HUES48 (cell line): ENCODE results near the gene PATJ.
"Not testable (repeated sequence)": the region's sequence is repeated elsewhere in the genome, so short reads cannot be mapped to it uniquely, and the experiment has no call there.

Experiments used
- H3K27ac ChIP-seq: one replicate; pipeline ENCODE4 v1.7.0; 2013; ENCODE audit warnings: low read depth, low read length, inconsistent platforms
- H3K27me3 ChIP-seq: 2 replicates; pipeline ENCODE4 v1.6.1; 2013; ENCODE audit warnings: mild to moderate bottlenecking, low read length; ENCODE audit not compliant: control insufficient read depth, insufficient read depth
- H3K36me3 ChIP-seq: 2 replicates; pipeline ENCODE4 v1.6.1; 2013; ENCODE audit warnings: low read length; ENCODE audit not compliant: control insufficient read depth, insufficient read depth
- H3K4me1 ChIP-seq: 2 replicates; pipeline ENCODE4 v1.6.1; 2013; ENCODE audit warnings: mild to moderate bottlenecking, low read length; ENCODE audit not compliant: control insufficient read depth, insufficient read depth
- H3K4me3 ChIP-seq: 2 replicates; pipeline ENCODE4 v1.5.1; 2013; ENCODE audit warnings: mild to moderate bottlenecking, low read depth, low read length
- H3K9ac ChIP-seq: 2 replicates; pipeline ENCODE4 v1.6.1; 2013; ENCODE audit warnings: mild to moderate bottlenecking, low read depth, low read length, moderate library complexity
- H3K9me3 ChIP-seq: 2 replicates; pipeline ENCODE4 v1.6.1; 2013; ENCODE audit warnings: low read length; ENCODE audit not compliant: control insufficient read depth, insufficient read depth

PATJ gene

DNA sequence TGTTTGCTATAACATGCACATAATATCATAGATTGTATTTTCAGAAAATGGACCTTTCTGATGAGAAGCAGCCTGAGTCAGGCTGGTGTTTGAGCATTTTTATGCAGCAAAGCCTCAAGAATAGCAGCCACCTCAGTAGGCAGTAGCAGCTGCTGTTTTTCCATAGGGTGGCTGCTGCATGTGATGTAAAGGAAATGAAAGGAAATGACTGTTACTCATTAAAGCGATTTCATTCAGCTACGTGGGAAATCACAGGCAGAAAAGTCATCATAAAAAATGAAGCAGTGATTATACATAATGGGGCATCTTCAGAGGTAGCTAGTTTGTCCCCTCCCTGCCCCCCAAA, 110.4 kb downstream of the PATJ start:
- no peak overlapping the region for H3K27ac ChIP-seq
- H3K9ac ChIP-seq: no peak overlapping the region
- peaks cover 26% of the 10 kb centered on the region for H3K36me3 ChIP-seq
- no peaks in the 10 kb centered on the region for H3K27me3 ChIP-seq
- no peaks in the 10 kb centered on the region for H3K9me3 ChIP-seq
- no peak overlapping the region for H3K4me3 ChIP-seq
- H3K4me1 ChIP-seq: peaks cover 13% of the 10 kb centered on the region

DNA sequence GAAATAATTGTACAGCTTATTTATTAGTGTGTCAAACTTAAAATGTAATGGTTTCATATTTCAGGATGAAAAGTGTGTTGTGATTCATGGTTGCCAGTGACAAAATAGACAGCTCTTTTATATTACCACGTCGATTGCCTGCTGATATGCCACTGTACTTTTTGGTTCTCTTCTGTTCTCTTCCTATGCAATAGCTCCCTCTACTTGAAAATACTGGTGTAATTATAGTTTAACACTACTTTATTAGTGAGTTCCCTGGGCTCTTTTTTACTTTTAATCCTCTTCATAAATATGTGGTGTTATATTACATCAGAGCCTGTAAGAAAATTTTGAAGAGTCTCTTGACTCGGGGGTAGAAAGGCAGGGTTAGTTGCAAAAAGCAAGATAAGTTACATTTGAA, 111.3 kb downstream of the PATJ start:
- no peak overlapping the region for H3K9ac ChIP-seq
- no peak overlapping the region for H3K4me3 ChIP-seq
- H3K4me1 ChIP-seq: peaks cover 13% of the 10 kb centered on the region
- no peaks in the 10 kb centered on the region for H3K27me3 ChIP-seq
- H3K27ac ChIP-seq: no peak overlapping the region
- H3K9me3 ChIP-seq: no peaks in the 10 kb centered on the region
- peaks cover 33% of the 10 kb centered on the region for H3K36me3 ChIP-seq

GRCh38 chr1:61864489-61864888, 122.2 kb downstream of the PATJ start:
- no peak overlapping the region for H3K4me3 ChIP-seq
- H3K4me1 ChIP-seq: no peaks in the 10 kb centered on the region
- no peaks in the 10 kb centered on the region for H3K27me3 ChIP-seq
- no peak overlapping the region for H3K9ac ChIP-seq
- peaks cover 50% of the 10 kb centered on the region for H3K36me3 ChIP-seq
- H3K27ac ChIP-seq: no peak overlapping the region
- no peaks in the 10 kb centered on the region for H3K9me3 ChIP-seq

DNA sequence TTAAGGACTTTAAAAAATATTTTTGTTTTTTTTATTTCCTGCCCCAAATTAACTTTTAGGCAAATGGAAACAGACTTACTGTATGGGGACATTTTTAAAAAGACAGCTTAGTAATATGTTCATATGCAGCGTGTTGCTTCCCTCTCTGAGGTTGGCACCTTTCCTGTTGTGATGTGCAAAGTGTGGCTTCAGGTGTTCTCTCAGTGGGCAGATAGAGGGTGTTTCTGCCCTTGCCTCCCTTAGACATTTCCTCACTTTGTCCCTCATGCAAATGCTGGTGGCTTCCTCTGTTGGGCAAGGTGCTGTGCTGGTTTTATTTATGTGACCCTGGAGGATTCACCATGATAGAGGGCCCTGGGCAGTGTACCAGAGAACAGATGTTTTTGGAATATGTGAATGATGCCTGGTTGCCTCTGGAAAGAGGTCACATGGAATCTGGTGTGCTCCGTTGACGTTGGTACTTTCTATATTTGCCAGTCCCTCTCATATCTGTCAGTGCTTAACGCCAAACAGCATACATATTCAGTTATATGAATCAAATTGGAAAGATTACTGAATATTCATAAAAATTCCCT, 123.5 kb downstream of the PATJ start:
- H3K9ac ChIP-seq: no peak overlapping the region
- H3K36me3 ChIP-seq: peaks cover 46% of the 10 kb centered on the region
- H3K27ac ChIP-seq: no peak overlapping the region
- no peaks in the 10 kb centered on the region for H3K9me3 ChIP-seq
- H3K4me3 ChIP-seq: no peak overlapping the region
- H3K4me1 ChIP-seq: no peaks in the 10 kb centered on the region
- H3K27me3 ChIP-seq: no peaks in the 10 kb centered on the region

- peaks cover 25% of the 10 kb centered on the region for H3K36me3 ChIP-seq
- no peak overlapping the region for H3K27ac ChIP-seq
- H3K9me3 ChIP-seq: peaks cover 2% of the 10 kb centered on the region; the same call in 1 of the 2 replicates
- H3K27me3 ChIP-seq: no peaks in the 10 kb centered on the region
- H3K9ac ChIP-seq: no peak overlapping the region
- no peak overlapping the region for H3K4me3 ChIP-seq
- H3K4me1 ChIP-seq: no peaks in the 10 kb centered on the region
Observed at GRCh38 chr1:61869691-61870109, 127.4 kb downstream of the PATJ start.

DNA sequence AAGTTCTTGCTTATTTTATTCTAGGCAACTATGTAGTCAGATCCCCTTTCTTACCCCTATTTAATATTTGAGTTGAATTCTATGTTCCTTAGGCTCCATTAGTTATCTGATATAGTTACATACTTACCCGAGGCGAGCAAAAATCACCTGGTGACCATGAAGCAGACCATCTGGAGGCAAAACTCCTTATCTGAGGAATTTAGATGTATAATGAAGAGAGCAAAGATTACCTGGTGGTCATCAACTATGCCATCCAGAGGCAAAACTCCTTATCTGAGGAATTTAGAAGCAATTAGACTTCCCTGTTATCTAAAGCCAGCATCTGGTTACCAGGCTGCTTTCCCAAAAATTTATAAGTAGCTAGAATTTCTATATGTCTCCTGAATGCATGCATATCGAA, 129.9 kb downstream of the PATJ start:
- Histone ChIP-seq H3K4me1 (no peaks in the 10 kb centered on the region), H3K9me3 (peaks cover 2% of the 10 kb centered on the region; the same call in 1 of the 2 replicates), H3K36me3 (peaks cover 36% of the 10 kb centered on the region), H3K27me3 (no peaks in the 10 kb centered on the region), H3K27ac (no peak overlapping the region), H3K9ac (no peak overlapping the region), H3K4me3 (no peak overlapping the region)

DNA sequence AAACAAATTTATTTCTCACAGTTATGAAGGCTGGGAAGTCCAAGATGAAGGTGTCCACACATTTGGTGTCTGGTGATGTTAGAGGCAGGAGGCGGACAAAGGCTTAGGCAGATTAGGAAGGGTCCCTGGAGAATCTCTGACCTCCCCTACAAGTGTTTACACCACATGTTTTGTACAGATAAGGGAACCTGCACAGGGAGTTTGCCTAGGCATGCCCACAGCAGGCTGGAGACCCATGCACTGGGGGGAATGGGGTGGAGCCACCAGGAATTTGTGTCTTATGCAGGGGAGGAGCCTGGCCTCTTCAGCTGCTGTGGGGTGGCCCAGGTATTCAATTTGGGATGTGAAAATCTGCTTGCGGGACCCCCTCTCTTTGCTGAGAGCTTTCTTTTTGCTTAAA, 131.3 kb downstream of the PATJ start:
- H3K4me3 ChIP-seq: no peak overlapping the region
- peaks cover 36% of the 10 kb centered on the region for H3K36me3 ChIP-seq
- no peak overlapping the region for H3K27ac ChIP-seq
- peak overlapping the region; percentile 8; the same call in 1 of the 2 replicates for H3K9ac ChIP-seq
- no peaks in the 10 kb centered on the region for H3K4me1 ChIP-seq
- H3K9me3 ChIP-seq: peaks cover 2% of the 10 kb centered on the region; the same call in 1 of the 2 replicates
- H3K27me3 ChIP-seq: no peaks in the 10 kb centered on the region

DNA sequence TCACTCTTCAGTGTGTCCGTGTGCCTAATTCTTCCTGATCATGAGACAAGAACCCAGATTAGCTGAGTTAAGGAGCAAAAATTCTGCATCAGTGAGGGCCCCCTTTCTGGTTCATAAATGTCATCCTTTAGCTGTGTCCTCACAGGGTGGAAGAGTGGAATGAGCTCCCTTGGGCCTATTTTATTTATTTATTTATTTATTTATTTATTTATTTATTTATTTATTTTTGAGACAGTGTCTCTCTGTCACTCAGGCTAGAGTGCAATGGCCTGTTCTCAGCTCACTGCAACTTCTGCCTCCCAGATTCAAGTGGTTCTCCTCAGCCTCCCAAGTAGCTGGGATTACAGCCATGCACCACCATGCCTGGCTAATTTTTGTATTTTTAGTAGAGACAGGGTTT, 131.7 kb downstream of the PATJ start:
- Histone ChIP-seq H3K27me3 (no peaks in the 10 kb centered on the region), H3K36me3 (peaks cover 36% of the 10 kb centered on the region), H3K27ac (no peak overlapping the region)

DNA sequence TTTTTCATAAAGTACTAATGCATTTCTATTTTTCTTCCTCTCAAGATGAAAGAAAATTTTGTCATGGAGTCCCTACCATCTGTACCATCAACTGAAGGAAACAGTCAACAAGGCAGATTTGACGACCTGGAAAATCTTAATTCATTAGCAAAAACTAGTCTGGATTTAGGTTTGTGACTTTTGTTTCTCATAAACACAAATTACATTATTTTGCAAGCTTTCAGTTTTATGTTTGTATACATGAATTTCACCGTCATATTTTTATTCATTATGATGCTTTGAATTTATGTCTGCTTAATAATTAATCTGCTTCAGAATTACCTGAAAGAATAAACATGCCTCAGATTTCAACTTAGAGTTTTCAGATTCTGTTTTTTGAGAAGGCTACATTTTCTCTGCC, 132.9 kb downstream of the PATJ start:
- Histone ChIP-seq H3K27ac (no peak overlapping the region), H3K9ac (no peak overlapping the region), H3K4me3 (no peak overlapping the region), H3K9me3 (peaks cover 2% of the 10 kb centered on the region; the same call in 1 of the 2 replicates), H3K4me1 (no peaks in the 10 kb centered on the region), H3K27me3 (no peaks in the 10 kb centered on the region), H3K36me3 (peaks cover 35% of the 10 kb centered on the region)

More for the DNA sequence above, 131.7 kb downstream of the PATJ start:
- Histone ChIP-seq H3K4me3 (no peak overlapping the region), H3K4me1 (no peaks in the 10 kb centered on the region), H3K9ac (no peak overlapping the region), H3K9me3 (peaks cover 2% of the 10 kb centered on the region; the same call in 1 of the 2 replicates)

DNA sequence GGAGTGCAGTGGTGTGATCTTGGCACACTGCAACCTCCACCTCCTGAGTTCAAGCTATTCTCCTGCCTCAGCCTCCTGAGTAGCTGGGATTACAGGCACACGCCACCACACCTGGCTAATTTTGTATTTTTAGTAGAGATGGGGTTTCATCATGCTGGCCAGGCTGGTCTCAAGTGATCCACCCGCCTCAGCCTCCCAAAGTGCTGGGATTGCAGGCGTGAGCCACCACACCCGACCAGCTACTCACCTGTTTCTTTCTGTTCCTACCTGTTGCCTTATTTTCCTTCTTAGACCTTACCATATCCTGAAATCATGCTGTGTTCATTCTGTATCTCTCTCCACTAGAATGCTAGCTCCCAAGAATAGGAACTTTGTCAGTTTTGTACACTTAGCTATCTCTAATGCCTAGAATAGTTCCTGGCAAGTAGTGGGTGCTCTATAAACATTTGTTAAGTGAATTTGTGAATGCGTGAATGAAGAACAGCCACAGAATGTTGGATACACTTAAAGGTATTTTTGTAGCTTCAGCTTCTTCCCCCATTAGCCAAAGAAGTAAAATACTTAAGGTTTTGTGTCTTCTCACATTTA, 137.7 kb downstream of the PATJ start:
- H3K4me1 ChIP-seq, H3K27ac ChIP-seq, H3K4me3 ChIP-seq, H3K9ac ChIP-seq, H3K9me3 ChIP-seq, H3K27me3 ChIP-seq: not testable (repeated sequence)
- H3K36me3 ChIP-seq: peaks cover 46% of the 10 kb centered on the region

DNA sequence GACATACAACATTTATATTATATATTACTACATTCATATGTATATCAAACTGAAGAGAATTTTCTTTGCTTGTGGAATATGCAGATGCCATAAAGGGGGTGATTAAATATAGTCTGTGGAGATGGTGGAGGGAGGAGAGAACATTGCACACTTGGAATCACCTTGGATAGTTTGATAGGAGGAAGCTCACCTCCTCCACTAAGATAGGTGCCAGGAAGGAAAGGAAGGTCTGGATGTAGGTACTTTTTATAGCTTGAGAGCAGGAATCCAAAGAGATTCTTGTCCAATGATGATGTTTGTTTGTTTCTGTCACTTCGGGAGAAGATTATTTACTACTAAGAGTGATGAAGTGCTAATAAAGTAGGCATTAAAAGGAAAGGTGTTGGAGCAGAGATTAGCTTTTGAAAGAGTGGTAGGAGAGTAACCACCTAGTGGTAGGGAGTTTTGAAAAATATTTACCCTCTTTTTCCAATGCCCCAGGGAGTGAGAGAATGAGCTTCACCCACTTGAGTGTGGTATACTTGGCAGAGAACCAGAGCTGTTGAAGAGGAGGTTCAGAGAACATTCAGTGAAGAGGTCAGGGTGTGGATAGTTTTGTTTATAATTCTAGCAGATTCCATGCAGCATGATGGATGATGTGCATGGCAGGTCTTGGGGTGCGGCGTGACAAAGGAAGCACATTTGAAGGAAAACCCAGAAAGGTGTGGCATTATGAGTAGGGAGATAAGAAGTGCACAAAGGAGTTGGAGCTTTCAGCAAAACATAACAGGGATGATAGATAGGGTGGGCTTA, 145.0 kb downstream of the PATJ start:
- H3K4me3 ChIP-seq: no peak overlapping the region
- H3K4me1 ChIP-seq: no peaks in the 10 kb centered on the region
- no peak overlapping the region for H3K27ac ChIP-seq
- H3K9ac ChIP-seq: no peak overlapping the region
- H3K36me3 ChIP-seq: peaks cover 40% of the 10 kb centered on the region
- H3K9me3 ChIP-seq: no peaks in the 10 kb centered on the region
- no peaks in the 10 kb centered on the region for H3K27me3 ChIP-seq
